ENCODE data around the gene GPATCH1.

Gene GPATCH1

GRCh38 chr19:33086955-33087354, 6.0 kb downstream of the GPATCH1 start:
- no peak for DNase-seq (ENCODE audit: low read depth)
- TF ChIP-seq, protein P1, sequence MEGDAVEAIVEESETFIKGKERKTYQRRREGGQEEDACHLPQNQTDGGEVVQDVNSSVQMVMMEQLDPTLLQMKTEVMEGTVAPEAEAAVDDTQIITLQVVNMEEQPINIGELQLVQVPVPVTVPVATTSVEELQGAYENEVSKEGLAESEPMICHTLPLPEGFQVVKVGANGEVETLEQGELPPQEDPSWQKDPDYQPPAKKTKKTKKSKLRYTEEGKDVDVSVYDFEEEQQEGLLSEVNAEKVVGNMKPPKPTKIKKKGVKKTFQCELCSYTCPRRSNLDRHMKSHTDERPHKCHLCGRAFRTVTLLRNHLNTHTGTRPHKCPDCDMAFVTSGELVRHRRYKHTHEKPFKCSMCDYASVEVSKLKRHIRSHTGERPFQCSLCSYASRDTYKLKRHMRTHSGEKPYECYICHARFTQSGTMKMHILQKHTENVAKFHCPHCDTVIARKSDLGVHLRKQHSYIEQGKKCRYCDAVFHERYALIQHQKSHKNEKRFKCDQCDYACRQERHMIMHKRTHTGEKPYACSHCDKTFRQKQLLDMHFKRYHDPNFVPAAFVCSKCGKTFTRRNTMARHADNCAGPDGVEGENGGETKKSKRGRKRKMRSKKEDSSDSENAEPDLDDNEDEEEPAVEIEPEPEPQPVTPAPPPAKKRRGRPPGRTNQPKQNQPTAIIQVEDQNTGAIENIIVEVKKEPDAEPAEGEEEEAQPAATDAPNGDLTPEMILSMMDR (IDR thresholded peaks at IDR 0.05; ENCODE audit: control insufficient read depth, extremely low read depth, insufficient read depth): no peak
- no peak overlapping the region for H3K4me3 ChIP-seq (ENCODE audit: low read depth, low read length)

GRCh38 chr19:33089010-33089409, 8.0 kb downstream of the GPATCH1 start:
- TF ChIP-seq, protein P1 (IDR thresholded peaks at IDR 0.05; ENCODE audit: control insufficient read depth, extremely low read depth, insufficient read depth): no peak

DNA sequence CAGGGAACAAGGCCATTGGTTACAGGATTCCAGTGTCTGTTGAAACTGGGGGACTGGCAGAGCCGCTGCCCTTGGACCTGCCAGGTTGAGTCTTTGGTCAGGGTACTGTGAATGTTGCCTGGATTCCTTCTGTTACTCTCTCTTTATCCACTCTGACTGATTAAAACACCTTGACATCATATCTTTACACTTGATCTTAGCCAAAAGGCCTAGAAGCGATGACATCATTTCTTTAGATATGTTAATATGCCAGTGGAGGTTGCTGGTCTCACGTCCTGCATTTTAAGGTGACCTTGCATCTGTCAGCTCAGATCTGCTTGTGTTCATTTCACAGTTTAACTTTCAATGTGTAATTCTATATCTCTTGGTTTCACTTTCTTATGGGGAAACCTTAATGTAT, 9.2 kb downstream of the GPATCH1 start:
- no peak for DNase-seq (ENCODE audit: low read depth)
- TF ChIP-seq, protein P1 (IDR thresholded peaks at IDR 0.05; ENCODE audit: control insufficient read depth, extremely low read depth, insufficient read depth): no peak
- H3K4me3 ChIP-seq (ENCODE audit: low read depth, low read length): no peak overlapping the region

More at GRCh38 chr19:33089010-33089409, 8.0 kb downstream of the GPATCH1 start:
- DNase-seq (ENCODE audit: low read depth): no peak
- no peak overlapping the region for H3K4me3 ChIP-seq (ENCODE audit: low read depth, low read length)

GRCh38 chr19:33093420-33094210, 12.6 kb downstream of the GPATCH1 start:
- no peak for DNase-seq (ENCODE audit: low read depth)
- TF ChIP-seq, protein P1 (IDR thresholded peaks at IDR 0.05; ENCODE audit: control insufficient read depth, extremely low read depth, insufficient read depth): no peak

DNA sequence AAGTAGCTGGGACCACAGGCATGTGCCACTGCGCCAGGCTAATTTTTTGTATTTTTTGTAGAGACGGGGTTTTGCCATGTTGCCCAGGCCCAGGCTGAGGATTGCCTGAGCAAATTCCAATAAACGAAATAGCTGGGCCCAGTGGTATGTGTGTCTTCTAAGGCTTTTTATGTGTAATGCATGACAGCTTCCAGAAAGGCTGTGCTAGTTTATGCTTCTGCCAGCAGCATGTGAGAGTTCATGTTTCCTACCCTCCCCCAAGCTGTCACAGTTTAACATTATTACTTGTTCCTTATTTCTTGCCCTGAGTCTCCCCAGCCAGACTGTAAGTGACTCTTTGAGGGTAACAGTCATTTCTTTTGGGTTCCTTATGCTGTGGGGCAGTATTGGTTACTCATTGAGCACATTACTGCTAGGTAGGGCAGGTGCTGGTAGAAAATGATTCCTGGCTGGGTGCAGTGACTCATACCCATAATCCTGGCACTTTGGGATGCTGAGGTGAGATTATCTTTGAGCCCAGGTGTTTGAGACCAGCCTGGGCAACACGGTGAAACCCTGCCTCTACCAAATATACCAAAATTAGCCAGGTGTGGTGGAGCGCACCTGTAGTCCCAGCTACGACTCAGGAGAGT, 13.6 kb downstream of the GPATCH1 start:
- DNase-seq (ENCODE audit: low read depth): no peak
- H3K4me3 ChIP-seq (ENCODE audit: low read depth, low read length): no peak overlapping the region
- TF ChIP-seq, protein P1 (IDR thresholded peaks at IDR 0.05; ENCODE audit: control insufficient read depth, extremely low read depth, insufficient read depth): no peak

More at GRCh38 chr19:33093420-33094210, 12.6 kb downstream of the GPATCH1 start:
- H3K4me3 ChIP-seq (ENCODE audit: low read depth, low read length): no peak overlapping the region

- DNase-seq (ENCODE audit: low read depth): no peak
- H3K4me3 ChIP-seq (ENCODE audit: low read depth, low read length): no peak overlapping the region
- TF ChIP-seq, protein P1 (IDR thresholded peaks at IDR 0.05; ENCODE audit: control insufficient read depth, extremely low read depth, insufficient read depth): no peak
Measured at GRCh38 chr19:33096005-33096404, 15.0 kb downstream of the GPATCH1 start.
